K562 (cell line): ENCODE measurements around the gene TAS2R16. TPM values are rescaled to one million over a fixed set of nuclear protein-coding genes. Genes with fewer than 3 reads are reported as not detected.

Source experiments
- ATAC-seq: fragments of 200-7000 bp; cut with Tn5 transposase; 3 replicates; pipeline ENCODE4 v1.9.1; 2020; ENCODE audit warnings: moderate library complexity
- BruUV-seq: library from RNA; stranded (reverse); fragments of 400-500 nt; replicated peaks from 2 replicates; lab custom pipeline; 2021; lab: Mats Ljungman, UMichigan
- CTCF ChIA-PET: fragments of 300-600 bp; formaldehyde crosslinking; extraction: SDS; loops from one replicate; lab custom pipeline; 2021; ENCODE audit warnings: low intra/inter-chr PET ratio; lab: Yijun Ruan, JAX
- POLR2A ChIA-PET: fragments of 300-600, 350-650 bp; sonication (Branson Sonifier 250); formaldehyde crosslinking; extraction: SDS; loops from one replicate; lab custom pipeline; 2021; ENCODE audit warnings: antibody characterized with exemption, inconsistent platforms; lab: Yijun Ruan, JAX
- DNase-seq, 4 experiments: peaks; one replicate each; pipeline versions ENCODE4 v3.0.0 to v3.0.0-alpha.2; 2011 to 2018; ENCODE audit warnings: low spot score in 3 of 4, mixed read lengths in 3 of 4; ENCODE audit errors: extremely low read depth in 1 of 4
- FAIRE-seq: peaks from 2 replicates; lab custom pipeline; 2011; peaks lifted over from hg19 to GRCh38; lab: Jason Lieb, UNC
- H2AFZ ChIP-seq: 2 replicates; pipeline ENCODE4 v1.6.0; 2011; ENCODE audit warnings: low read depth, low read length, control low read depth, inconsistent platforms
- H3K27ac ChIP-seq: fragments of 200-600 bp; 3 replicates; pipeline ENCODE4 v1.8.0; 2011; ENCODE audit warnings: low read depth, mild to moderate bottlenecking, control low read depth, inconsistent platforms, low read length, moderate library complexity, mixed read lengths; ENCODE audit errors: extremely low read depth
- H3K27me3 ChIP-seq, 2 experiments: fragments of 300-600 bp in 1 of 2; 2 replicates in 1 of 2; 3 replicates in 1 of 2; pipeline versions ENCODE4 v1.6.0 to v1.8.0; 2011; ENCODE audit warnings: inconsistent platforms in 2 of 2, low read length in 2 of 2, mild to moderate bottlenecking in 1 of 2, mixed read lengths in 1 of 2, moderate library complexity in 1 of 2; ENCODE audit not compliant: control insufficient read depth in 2 of 2, insufficient read depth in 2 of 2
- H3K36me3 ChIP-seq: fragments of 300-600 bp; 3 replicates; pipeline ENCODE4 v1.8.0; 2011; ENCODE audit warnings: mild to moderate bottlenecking, low read length, inconsistent platforms; ENCODE audit not compliant: control insufficient read depth, insufficient read depth
- H3K4me1 ChIP-seq, 2 experiments: fragments of 200-600 bp in 1 of 2; replicated peaks in 1 of 2; 2 replicates in 1 of 2; 3 replicates in 1 of 2; pipeline versions ENCODE4 v1.5.1 to v1.8.0; 2011; ENCODE audit warnings: inconsistent platforms in 2 of 2, low read length in 2 of 2, mild to moderate bottlenecking in 1 of 2, mixed read lengths in 1 of 2, moderate library complexity in 1 of 2; ENCODE audit not compliant: control insufficient read depth in 2 of 2, insufficient read depth in 2 of 2
- H3K4me2 ChIP-seq: 2 replicates; pipeline ENCODE4 v1.6.1; 2011; ENCODE audit warnings: low read length, control low read depth, inconsistent platforms, mixed read lengths; ENCODE audit not compliant: insufficient read depth
- H3K4me3 ChIP-seq: fragments of 200-600 bp; sonication (generic), shearing (Covaris generic); 2 replicates; pipeline ENCODE4 v1.5.1; 2016; ENCODE audit warnings: control low read depth, inconsistent platforms
- H3K79me2 ChIP-seq: fragments of 200-600 bp; 3 replicates; pipeline ENCODE4 v1.8.0; 2011; ENCODE audit warnings: low read length, inconsistent platforms; ENCODE audit not compliant: control insufficient read depth, insufficient read depth
- H3K9ac ChIP-seq, 2 experiments: 2 replicates each; pipeline versions ENCODE4 v1.6.0 to v1.6.1; 2011; ENCODE audit warnings: low read depth in 2 of 2, low read length in 2 of 2, control low read depth in 1 of 2, inconsistent platforms in 1 of 2, mild to moderate bottlenecking in 1 of 2, mixed read lengths in 1 of 2; ENCODE audit not compliant: insufficient read depth in 1 of 2
- H3K9me1 ChIP-seq: one replicate; pipeline ENCODE4 v1.6.0; 2011; ENCODE audit warnings: inconsistent platforms, mild to moderate bottlenecking, low read length, moderate library complexity; ENCODE audit not compliant: control insufficient read depth, insufficient read depth
- H3K9me3 ChIP-seq: replicated peaks from 2 replicates; pipeline ENCODE4 v1.5.1; 2011; ENCODE audit warnings: low read depth, low read length, inconsistent platforms; ENCODE audit not compliant: control insufficient read depth, insufficient read depth
- H4K20me1 ChIP-seq: replicated peaks from 2 replicates; pipeline ENCODE4 v1.6.1; 2011; ENCODE audit warnings: low read length, inconsistent platforms, mixed read lengths; ENCODE audit not compliant: control insufficient read depth, insufficient read depth
- ATF2 ChIP-seq: sonication (generic); formaldehyde crosslinking; IDR thresholded peaks from 2 replicates; pipeline ENCODE4 v1.8.1; 2022; ENCODE audit warnings: missing genetic modification reagents
- CBX3 ChIP-seq, 2 experiments: IDR thresholded peaks; 1 replicate in 1 of 2; 2 replicates in 1 of 2; pipeline ENCODE4 v1.6.1; 2012; ENCODE audit warnings: inconsistent platforms in 2 of 2, low read length in 2 of 2, borderline replicate concordance in 1 of 2, control low read depth in 1 of 2
- CCAR2 ChIP-seq: fragments of 200-400 bp; formaldehyde crosslinking; IDR thresholded peaks from 2 replicates; pipeline ENCODE4 v1.6.1; 2017; ENCODE audit warnings: mild to moderate bottlenecking, low read depth, low read length
- CEBPB ChIP-seq: fragments of 450-650 bp; IDR thresholded peaks from 2 replicates; pipeline ENCODE4 v1.6.1; 2016; ENCODE audit warnings: missing genetic modification characterization, missing compliant biosample characterization
- DPF2 ChIP-seq: fragments of 450-650 bp; IDR thresholded peaks from 2 replicates; pipeline ENCODE4 v1.6.1; 2016
- HNRNPK ChIP-seq: fragments of 200-400 bp; formaldehyde crosslinking; IDR thresholded peaks from one replicate; pipeline ENCODE4 v1.6.1; 2018; ENCODE audit warnings: mild to moderate bottlenecking, low read depth, low read length; ENCODE audit not compliant: poor library complexity, severe bottlenecking
- ILF3 ChIP-seq: fragments of 450-650 bp; IDR thresholded peaks from 2 replicates; pipeline ENCODE4 v1.6.1; 2018; ENCODE audit warnings: antibody characterized with exemption, mild to moderate bottlenecking, moderate library complexity, borderline replicate concordance
- KHSRP ChIP-seq: fragments of 450-650 bp; IDR thresholded peaks from 2 replicates; pipeline ENCODE4 v1.6.1; 2017
- NCOA2 ChIP-seq, 2 experiments: fragments of 450-650 bp; IDR thresholded peaks; 2 replicates each; pipeline ENCODE4 v1.6.1; 2018; ENCODE audit warnings: mild to moderate bottlenecking in 2 of 2, moderate library complexity in 1 of 2; ENCODE audit not compliant: partially characterized antibody in 2 of 2
- NR2F6 ChIP-seq: fragments of 450-650 bp; formaldehyde crosslinking; IDR thresholded peaks from 2 replicates; pipeline ENCODE4 v1.4.0; 2020; ENCODE audit warnings: mild to moderate bottlenecking
- PATZ1 ChIP-seq: fragments of 250-450 bp; sonication (Bioruptor Pico); IDR thresholded peaks from 2 replicates; pipeline ENCODE4 v1.5.0; 2020; ENCODE audit warnings: mild to moderate bottlenecking, borderline replicate concordance
- PTRF ChIP-seq: fragments of 450-650 bp; IDR thresholded peaks from 2 replicates; pipeline ENCODE4 v1.6.1; 2016; ENCODE audit warnings: mild to moderate bottlenecking, missing genetic modification characterization, missing compliant biosample characterization
- RFX7 ChIP-seq: fragments of 250-450 bp; sonication (Bioruptor Pico); IDR thresholded peaks from 2 replicates; pipeline ENCODE4 v1.5.1; 2021; ENCODE audit warnings: mild to moderate bottlenecking
- TCF7L2 ChIP-seq: fragments of 150-350 bp; IDR thresholded peaks from 2 replicates; pipeline ENCODE4 v1.6.1; 2016; ENCODE audit warnings: low read depth, mild to moderate bottlenecking, low read length, moderate library complexity
- U2AF2 ChIP-seq: fragments of 200-400 bp; formaldehyde crosslinking; optimal IDR thresholded peaks from 2 replicates; pipeline ENCODE3; 2017; ENCODE audit warnings: low read depth, mild to moderate bottlenecking, low read length
- ZFX ChIP-seq: sonication (generic); formaldehyde crosslinking; IDR thresholded peaks from 2 replicates; pipeline ENCODE4 v1.8.0; 2022; ENCODE audit warnings: mild to moderate bottlenecking, missing genetic modification reagents, moderate library complexity
- ZNF740 ChIP-seq, 3 experiments: fragments of 200-800 bp in 1 of 3; sonication (Bioruptor generic) in 1 of 3; sonication (generic) in 1 of 3; formaldehyde crosslinking in 1 of 3; IDR thresholded peaks; 2 replicates each; pipeline versions ENCODE4 v1.6.1 to v1.8.0; 2016 to 2022; ENCODE audit warnings: mild to moderate bottlenecking in 2 of 3, missing compliant biosample characterization in 2 of 3, missing genetic modification characterization in 2 of 3, missing genetic modification reagents in 1 of 3
- in situ Hi-C: fragments of 300-500 bp; cut with MboI; formaldehyde crosslinking; loops from 4 replicates; pipeline ENCODE4 v1.15.0; 2018; ENCODE audit warnings: inconsistent platforms, mixed read lengths
- intact Hi-C: fragments of 100-400 bp; cut with micrococcal nuclease; formaldehyde crosslinking; loops from 2 replicates; pipeline ENCODE4 v1.14.2; 2022
- polyA plus RNA-seq, 8 experiments: library from polyadenylated mRNA; depleted of rRNA in 4 of 8; stranded (reverse) in 5 of 8; unstranded in 3 of 8; fragments of >200 nt; fragmentation: Nextera tagmentation in 2 of 8; fragmentation: Illumina TruSeq in 1 of 8; extraction: Ambion mirVana in 2 of 8; extraction: Trizol in 1 of 8; gene quantifications; 2 replicates each; pipeline versions ENCODE4 v1.2.1 to v1.2.3, GENCODE V29; 2011 to 2014; ENCODE audit warnings: inconsistent platforms in 1 of 8, missing spikeins in 1 of 8
- total RNA-seq, 7 experiments: library from RNA; depleted of rRNA in 6 of 7; stranded (reverse); fragments of >200 nt in 6 of 7; fragmentation: Illumina TruSeq in 2 of 7; extraction: Trizol in 2 of 7; gene quantifications; 2 replicates each; pipeline versions ENCODE4 v1.2.1 to v1.2.3, GENCODE V29; 2011 to 2021; ENCODE audit warnings: low replicate concordance in 1 of 7
- TF ChIP-seq, protein P1 (sequence below): sonication (generic); formaldehyde crosslinking; IDR thresholded peaks from 2 replicates; pipeline ENCODE4 v1.9.0; 2022; ENCODE audit warnings: mild to moderate bottlenecking, missing genetic modification reagents

TAS2R16 gene
- total and polyA plus RNA-seq, 9 of the 15 experiments (the other 6 are each of a cell fraction or from before 2014, with no cell fraction given), result not detected

DNA sequence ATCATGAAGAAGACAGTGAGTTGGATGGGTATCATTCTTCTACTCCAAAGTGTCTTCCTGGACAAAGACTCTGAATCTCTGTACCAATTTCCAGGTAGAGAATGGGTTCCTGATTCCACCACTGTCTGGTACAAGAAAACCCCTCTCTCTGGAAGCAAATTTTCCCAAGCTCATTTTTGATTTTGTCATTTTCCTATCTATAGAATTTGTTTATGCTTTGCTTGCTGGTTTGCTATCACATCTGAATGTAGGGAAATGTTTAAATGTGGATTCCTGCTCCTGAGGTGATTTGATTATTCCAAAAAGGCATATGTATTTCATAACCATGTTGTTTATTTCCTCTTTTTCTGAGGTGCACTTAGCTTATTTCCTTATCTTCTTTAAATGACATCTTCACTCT, at the start of gene TAS2R16 (continued):
- TF ChIP-seq PATZ1, result no peak
- no peak for TF ChIP-seq RFX7 (CRISPR knock-in tag)
- TF ChIP-seq CBX3 (IDR thresholded peaks at IDR 0.05; ENCODE audit: borderline replicate concordance in 1 of 2, low read length in 2 of 2), result no peak
- TF ChIP-seq, all 486 proteins: peak for 0

GRCh38 chr7:123043642-123044041, 48.1 kb upstream of the TAS2R16 start:
- ATAC-seq (no peak), DNase-seq (no peak)
- Histone ChIP-seq H4K20me1 (no peaks in the 10 kb centered on the region), H3K4me3 (no peak overlapping the region), H3K4me1 (no peaks in the 10 kb centered on the region), H3K4me2 (no peak overlapping the region), H3K36me3 (no peaks in the 10 kb centered on the region), H3K27me3 (no peaks in the 10 kb centered on the region), H3K79me2 (no peaks in the 10 kb centered on the region), H3K9ac (no peak overlapping the region), H3K9me3 (peaks cover 3% of the 10 kb centered on the region), H3K9me1 (no peaks in the 10 kb centered on the region), H3K27ac (no peak overlapping the region)
- intact Hi-C loops (no loop called here), in situ Hi-C loops (no loop called here)
- BruUV-seq, result no TSS peak
- CTCF ChIA-PET, result no interaction called here
- TF ChIP-seq NR2F6 (CRISPR knock-in tag), result no peak
- no peak for TF ChIP-seq PTRF (tag)
- no peak for TF ChIP-seq DPF2
- no peak for TF ChIP-seq ZNF740 (CRISPR knock-in tag; IDR thresholded peaks at IDR 0.05)
- TF ChIP-seq ZNF740 (tag; IDR thresholded peaks at IDR 0.05), result no peak
- TF ChIP-seq HNRNPK, result no peak
- no peak for TF ChIP-seq KHSRP
- no peak for TF ChIP-seq ILF3
- TF ChIP-seq CEBPB (tag), result no peak
- TF ChIP-seq CCAR2, result no peak
- TF ChIP-seq NCOA2 (IDR thresholded peaks at IDR 0.05; ENCODE audit: partially characterized antibody in 2 of 2), result no peak
- TF ChIP-seq ATF2, result no peak
- no peak for TF ChIP-seq TCF7L2
- TF ChIP-seq, protein P1, sequence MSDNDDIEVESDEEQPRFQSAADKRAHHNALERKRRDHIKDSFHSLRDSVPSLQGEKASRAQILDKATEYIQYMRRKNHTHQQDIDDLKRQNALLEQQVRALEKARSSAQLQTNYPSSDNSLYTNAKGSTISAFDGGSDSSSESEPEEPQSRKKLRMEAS (CRISPR knock-in tag), result no peak
- no peak for TF ChIP-seq ZFX
- TF ChIP-seq U2AF2, result no peak
- TF ChIP-seq, all 486 proteins: peak for 0
- no peak for FAIRE-seq
- no peak overlapping the region for H2AFZ ChIP-seq
- POLR2A ChIA-PET, result no interaction called here
